AG10803 (cell line): ENCODE results near the gene ADGRD1.

Source experiments
- DNase-seq: peaks from one replicate; pipeline ENCODE4 v3.0.0; 2010; ENCODE audit warnings: low read depth
- H3K4me3 ChIP-seq: 2 replicates; pipeline ENCODE4 v1.5.1; 2011; ENCODE audit warnings: mild to moderate bottlenecking, low read length, control low read depth
- TF ChIP-seq, protein P1 (sequence below): conservative IDR thresholded peaks from 2 replicates; pipeline ENCODE4 v1.5.1; 2011; ENCODE audit warnings: mild to moderate bottlenecking, low read length, control low read depth, inconsistent platforms

The ADGRD1 gene

DNA sequence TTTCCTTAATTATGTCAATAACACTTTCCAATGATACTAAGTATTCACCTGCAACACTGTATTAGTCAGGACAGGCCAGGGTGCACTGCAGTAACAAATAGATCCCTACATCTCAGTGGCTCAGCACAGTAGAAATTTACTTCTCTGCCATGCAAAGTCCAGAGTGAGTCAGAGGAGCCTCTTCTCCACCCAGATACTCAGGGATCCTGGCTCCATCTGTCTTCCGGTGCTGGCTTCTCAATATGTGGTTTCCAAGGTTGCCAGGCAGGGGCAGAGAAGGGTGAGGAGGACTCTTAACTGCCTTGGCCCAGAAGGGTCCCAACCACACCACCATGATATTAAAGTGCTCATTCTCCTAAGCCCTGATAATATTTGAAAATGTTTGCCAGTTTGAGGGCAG is 47.8 kb downstream of the ADGRD1 start:
- no peak overlapping the region for H3K4me3 ChIP-seq
- no peak for DNase-seq

DNA sequence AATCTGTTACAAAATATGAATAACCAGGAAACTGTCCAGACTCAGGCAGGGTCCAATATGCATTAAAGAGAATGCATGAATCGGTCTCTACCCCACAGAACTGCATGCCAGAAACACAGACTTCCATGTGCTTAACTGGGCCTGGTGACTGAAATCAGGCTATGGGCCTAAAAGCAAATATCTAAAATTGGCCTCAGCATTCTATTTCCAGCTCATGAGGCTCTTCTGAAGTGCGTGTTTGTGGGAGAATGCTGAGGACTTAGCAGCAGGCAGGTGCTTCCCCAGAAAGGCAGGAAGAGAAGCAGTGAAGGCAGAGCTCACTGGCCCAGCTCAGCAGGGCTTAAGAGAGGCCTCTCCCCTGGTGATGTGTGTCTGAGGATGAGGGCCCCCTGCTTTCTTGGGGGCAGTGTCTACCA is 48.5 kb downstream of the ADGRD1 start:
- DNase-seq = no peak
- TF ChIP-seq, protein P1, sequence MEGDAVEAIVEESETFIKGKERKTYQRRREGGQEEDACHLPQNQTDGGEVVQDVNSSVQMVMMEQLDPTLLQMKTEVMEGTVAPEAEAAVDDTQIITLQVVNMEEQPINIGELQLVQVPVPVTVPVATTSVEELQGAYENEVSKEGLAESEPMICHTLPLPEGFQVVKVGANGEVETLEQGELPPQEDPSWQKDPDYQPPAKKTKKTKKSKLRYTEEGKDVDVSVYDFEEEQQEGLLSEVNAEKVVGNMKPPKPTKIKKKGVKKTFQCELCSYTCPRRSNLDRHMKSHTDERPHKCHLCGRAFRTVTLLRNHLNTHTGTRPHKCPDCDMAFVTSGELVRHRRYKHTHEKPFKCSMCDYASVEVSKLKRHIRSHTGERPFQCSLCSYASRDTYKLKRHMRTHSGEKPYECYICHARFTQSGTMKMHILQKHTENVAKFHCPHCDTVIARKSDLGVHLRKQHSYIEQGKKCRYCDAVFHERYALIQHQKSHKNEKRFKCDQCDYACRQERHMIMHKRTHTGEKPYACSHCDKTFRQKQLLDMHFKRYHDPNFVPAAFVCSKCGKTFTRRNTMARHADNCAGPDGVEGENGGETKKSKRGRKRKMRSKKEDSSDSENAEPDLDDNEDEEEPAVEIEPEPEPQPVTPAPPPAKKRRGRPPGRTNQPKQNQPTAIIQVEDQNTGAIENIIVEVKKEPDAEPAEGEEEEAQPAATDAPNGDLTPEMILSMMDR = no peak
- H3K4me3 ChIP-seq = no peak overlapping the region

More for the DNA sequence above, 47.8 kb downstream of the ADGRD1 start:
- TF ChIP-seq, protein P1 = no peak

DNA sequence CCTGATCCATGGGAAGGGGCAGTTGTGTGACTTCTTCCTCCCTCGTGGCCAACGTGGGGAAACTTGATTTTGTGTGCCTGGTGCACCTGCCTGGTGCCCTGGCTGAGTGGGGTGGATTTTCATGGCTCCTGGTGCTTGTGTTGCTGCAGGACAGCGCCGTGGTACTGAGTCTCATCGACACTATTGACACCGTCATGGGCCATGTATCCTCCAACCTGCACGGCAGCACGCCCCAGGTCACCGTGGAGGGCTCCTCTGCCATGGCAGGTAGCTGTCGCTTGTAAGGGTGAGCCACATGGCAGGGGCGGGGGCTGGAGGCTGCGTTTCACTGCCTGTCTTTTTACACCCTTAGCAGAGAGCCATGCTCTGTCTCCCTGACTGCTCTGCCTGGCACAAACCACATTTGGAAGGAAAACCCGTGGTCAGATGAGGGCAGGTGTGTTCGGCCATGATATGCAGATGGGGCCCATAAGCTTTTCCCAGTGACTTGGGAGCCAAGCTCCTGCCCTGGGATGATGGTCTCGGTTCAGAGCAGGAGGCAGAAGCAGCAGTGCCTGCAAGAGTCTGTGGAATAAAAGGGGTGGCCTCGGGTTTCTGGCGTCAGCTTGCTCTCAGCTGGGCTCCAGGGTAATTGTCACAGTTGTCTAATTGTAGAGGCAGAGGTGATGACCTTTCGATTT is 49.5 kb downstream of the ADGRD1 start:
- DNase-seq = no peak
- no peak overlapping the region for H3K4me3 ChIP-seq
- TF ChIP-seq, protein P1 = no peak

DNA sequence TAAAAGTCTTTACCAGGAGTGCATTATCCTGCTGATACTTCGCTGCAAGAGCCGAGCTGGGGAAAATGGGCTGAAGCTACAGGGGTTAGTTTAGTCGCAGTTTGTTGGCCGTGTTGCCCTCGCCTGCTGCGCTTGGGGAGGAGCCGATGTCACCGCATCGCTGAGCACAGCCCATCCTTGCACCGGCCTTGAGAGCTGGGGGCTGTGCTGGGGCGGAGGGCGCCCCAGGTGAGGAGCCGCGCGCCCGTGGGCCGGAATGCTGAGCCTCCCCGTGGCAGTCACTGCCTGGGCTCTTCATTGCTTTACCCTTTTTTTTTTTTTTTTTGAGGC is 50.0 kb downstream of the ADGRD1 start:
- DNase-seq = no peak
- TF ChIP-seq, protein P1 = no peak
- H3K4me3 ChIP-seq = no peak overlapping the region

DNA sequence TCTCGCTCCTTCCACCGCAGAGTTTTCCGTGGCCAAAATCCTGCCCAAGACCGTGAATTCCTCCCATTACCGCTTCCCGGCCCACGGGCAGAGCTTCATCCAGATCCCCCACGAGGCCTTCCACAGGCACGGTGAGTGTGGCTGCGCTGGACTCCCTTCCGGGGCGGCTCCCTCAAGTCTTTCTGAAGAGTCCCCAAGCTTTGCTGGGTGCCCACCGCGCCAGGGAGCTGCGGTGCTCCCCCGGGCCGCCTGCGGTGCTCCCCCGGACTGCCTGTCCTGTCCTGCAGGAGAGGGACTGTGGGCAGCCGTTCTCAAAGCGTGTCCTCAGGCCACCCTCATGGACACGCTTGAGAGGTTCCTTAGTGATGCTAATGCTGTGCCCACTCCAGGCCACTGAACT is 50.5 kb downstream of the ADGRD1 start:
- no peak for DNase-seq
- TF ChIP-seq, protein P1 = no peak
- no peak overlapping the region for H3K4me3 ChIP-seq

DNA sequence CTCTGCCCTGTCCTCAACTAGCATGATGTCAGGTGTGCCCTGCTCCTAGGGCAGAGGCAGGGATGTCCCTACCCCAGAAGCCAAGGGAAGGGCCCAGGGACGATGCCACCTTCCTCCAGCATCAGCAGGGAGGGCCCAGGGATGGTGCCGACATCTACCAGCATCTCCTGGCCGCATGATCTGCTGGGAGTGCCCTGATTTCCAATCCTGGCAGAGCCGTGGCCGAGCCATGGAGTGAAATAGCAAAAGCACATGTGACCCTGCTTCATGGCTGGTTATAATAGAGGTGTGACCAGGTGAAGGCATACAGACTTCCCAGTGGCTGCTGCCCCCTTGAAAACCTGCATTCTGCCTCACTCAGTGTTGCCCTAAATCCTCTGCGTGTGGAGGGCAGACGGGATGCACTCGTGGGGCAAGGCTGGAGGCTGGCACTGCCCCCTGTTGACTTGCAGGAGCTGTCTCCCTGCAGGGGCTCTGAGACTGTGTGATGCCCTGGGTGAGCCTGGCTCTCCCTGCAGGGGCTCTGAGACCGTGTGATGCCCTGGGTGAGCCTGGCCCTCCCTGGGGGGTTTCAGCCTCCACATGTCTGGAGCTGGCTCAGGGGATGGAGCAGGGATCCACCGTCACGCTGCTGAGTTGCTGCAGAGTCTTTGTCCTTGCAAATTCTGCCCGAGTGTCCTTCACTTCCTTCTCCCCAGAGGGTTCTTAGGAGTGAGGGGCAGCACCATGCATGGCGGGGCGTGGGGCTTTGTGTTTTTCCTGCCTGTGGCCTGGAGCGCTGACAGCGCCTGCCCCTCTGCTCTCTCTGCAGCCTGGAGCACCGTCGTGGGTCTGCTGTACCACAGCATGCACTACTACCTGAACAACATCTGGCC is 51.7 kb downstream of the ADGRD1 start:
- no peak overlapping the region for H3K4me3 ChIP-seq

More for the DNA sequence above, 51.7 kb downstream of the ADGRD1 start:
- no peak for DNase-seq
- TF ChIP-seq, protein P1 = no peak
